Measurements from ENCODE around the gene HMGB4.

The HMGB4 gene

DNA sequence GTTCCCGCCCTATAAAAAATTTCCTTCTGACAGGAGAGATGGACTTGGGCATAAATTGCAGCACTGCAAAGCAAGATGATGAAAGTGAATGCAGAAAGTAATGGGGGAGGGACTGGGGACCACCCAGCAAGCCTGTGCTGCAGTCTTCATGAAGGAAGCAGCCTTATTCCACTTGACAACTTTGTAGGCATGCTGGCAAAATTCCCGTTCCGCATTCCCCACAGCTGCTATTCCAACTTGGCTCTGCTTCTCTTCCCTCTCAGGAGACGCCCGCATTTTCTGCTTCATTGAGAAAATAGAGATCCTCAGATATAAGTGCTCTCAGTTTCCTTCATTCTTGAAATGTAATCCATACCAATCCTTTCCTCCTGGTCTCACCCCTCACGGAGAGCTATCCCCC, 2.4 kb downstream of the HMGB4 start:
- TF ChIP-seq MYNN (tag by site-specific recombination; IDR thresholded peaks at IDR 0.05; ENCODE audit: borderline replicate concordance) (no peak), MEIS1 (CRISPR knock-in tag; IDR thresholded peaks at IDR 0.05; ENCODE audit: borderline replicate concordance) (no peak), ZNF521 (tag by site-specific recombination; IDR thresholded peaks at IDR 0.05) (no peak), ZNF19 (tag by site-specific recombination; IDR thresholded peaks at IDR 0.05; ENCODE audit: low read depth) (no peak), ZBTB20 (tag by site-specific recombination; IDR thresholded peaks at IDR 0.05) (no peak), ZNF658 (tag by site-specific recombination; IDR thresholded peaks at IDR 0.05) (no peak), ZNF660 (tag by site-specific recombination; IDR thresholded peaks at IDR 0.05) (no peak), ZNF391 (tag by site-specific recombination; IDR thresholded peaks at IDR 0.05; ENCODE audit: borderline replicate concordance, low read depth) (no peak), ZBTB48 (tag by site-specific recombination; IDR thresholded peaks at IDR 0.05) (no peak), ZNF843 (tag by site-specific recombination; IDR thresholded peaks at IDR 0.05) (no peak), ZNF121 (tag by site-specific recombination; IDR thresholded peaks at IDR 0.05) (no peak), ZNF202 (tag by site-specific recombination; IDR thresholded peaks at IDR 0.05; ENCODE audit: borderline replicate concordance) (no peak), ZNF677 (tag by site-specific recombination; IDR thresholded peaks at IDR 0.05) (no peak)
- TF ChIP-seq, protein P1, sequence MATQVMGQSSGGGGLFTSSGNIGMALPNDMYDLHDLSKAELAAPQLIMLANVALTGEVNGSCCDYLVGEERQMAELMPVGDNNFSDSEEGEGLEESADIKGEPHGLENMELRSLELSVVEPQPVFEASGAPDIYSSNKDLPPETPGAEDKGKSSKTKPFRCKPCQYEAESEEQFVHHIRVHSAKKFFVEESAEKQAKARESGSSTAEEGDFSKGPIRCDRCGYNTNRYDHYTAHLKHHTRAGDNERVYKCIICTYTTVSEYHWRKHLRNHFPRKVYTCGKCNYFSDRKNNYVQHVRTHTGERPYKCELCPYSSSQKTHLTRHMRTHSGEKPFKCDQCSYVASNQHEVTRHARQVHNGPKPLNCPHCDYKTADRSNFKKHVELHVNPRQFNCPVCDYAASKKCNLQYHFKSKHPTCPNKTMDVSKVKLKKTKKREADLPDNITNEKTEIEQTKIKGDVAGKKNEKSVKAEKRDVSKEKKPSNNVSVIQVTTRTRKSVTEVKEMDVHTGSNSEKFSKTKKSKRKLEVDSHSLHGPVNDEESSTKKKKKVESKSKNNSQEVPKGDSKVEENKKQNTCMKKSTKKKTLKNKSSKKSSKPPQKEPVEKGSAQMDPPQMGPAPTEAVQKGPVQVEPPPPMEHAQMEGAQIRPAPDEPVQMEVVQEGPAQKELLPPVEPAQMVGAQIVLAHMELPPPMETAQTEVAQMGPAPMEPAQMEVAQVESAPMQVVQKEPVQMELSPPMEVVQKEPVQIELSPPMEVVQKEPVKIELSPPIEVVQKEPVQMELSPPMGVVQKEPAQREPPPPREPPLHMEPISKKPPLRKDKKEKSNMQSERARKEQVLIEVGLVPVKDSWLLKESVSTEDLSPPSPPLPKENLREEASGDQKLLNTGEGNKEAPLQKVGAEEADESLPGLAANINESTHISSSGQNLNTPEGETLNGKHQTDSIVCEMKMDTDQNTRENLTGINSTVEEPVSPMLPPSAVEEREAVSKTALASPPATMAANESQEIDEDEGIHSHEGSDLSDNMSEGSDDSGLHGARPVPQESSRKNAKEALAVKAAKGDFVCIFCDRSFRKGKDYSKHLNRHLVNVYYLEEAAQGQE (tag by site-specific recombination; IDR thresholded peaks at IDR 0.05) = no peak
- TF ChIP-seq, protein P2, sequence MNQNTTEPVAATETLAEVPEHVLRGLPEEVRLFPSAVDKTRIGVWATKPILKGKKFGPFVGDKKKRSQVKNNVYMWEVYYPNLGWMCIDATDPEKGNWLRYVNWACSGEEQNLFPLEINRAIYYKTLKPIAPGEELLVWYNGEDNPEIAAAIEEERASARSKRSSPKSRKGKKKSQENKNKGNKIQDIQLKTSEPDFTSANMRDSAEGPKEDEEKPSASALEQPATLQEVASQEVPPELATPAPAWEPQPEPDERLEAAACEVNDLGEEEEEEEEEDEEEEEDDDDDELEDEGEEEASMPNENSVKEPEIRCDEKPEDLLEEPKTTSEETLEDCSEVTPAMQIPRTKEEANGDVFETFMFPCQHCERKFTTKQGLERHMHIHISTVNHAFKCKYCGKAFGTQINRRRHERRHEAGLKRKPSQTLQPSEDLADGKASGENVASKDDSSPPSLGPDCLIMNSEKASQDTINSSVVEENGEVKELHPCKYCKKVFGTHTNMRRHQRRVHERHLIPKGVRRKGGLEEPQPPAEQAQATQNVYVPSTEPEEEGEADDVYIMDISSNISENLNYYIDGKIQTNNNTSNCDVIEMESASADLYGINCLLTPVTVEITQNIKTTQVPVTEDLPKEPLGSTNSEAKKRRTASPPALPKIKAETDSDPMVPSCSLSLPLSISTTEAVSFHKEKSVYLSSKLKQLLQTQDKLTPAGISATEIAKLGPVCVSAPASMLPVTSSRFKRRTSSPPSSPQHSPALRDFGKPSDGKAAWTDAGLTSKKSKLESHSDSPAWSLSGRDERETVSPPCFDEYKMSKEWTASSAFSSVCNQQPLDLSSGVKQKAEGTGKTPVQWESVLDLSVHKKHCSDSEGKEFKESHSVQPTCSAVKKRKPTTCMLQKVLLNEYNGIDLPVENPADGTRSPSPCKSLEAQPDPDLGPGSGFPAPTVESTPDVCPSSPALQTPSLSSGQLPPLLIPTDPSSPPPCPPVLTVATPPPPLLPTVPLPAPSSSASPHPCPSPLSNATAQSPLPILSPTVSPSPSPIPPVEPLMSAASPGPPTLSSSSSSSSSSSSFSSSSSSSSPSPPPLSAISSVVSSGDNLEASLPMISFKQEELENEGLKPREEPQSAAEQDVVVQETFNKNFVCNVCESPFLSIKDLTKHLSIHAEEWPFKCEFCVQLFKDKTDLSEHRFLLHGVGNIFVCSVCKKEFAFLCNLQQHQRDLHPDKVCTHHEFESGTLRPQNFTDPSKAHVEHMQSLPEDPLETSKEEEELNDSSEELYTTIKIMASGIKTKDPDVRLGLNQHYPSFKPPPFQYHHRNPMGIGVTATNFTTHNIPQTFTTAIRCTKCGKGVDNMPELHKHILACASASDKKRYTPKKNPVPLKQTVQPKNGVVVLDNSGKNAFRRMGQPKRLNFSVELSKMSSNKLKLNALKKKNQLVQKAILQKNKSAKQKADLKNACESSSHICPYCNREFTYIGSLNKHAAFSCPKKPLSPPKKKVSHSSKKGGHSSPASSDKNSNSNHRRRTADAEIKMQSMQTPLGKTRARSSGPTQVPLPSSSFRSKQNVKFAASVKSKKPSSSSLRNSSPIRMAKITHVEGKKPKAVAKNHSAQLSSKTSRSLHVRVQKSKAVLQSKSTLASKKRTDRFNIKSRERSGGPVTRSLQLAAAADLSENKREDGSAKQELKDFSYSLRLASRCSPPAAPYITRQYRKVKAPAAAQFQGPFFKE (tag by site-specific recombination; IDR thresholded peaks at IDR 0.05; ENCODE audit: borderline replicate concordance) = no peak
- TF ChIP-seq, protein P3, sequence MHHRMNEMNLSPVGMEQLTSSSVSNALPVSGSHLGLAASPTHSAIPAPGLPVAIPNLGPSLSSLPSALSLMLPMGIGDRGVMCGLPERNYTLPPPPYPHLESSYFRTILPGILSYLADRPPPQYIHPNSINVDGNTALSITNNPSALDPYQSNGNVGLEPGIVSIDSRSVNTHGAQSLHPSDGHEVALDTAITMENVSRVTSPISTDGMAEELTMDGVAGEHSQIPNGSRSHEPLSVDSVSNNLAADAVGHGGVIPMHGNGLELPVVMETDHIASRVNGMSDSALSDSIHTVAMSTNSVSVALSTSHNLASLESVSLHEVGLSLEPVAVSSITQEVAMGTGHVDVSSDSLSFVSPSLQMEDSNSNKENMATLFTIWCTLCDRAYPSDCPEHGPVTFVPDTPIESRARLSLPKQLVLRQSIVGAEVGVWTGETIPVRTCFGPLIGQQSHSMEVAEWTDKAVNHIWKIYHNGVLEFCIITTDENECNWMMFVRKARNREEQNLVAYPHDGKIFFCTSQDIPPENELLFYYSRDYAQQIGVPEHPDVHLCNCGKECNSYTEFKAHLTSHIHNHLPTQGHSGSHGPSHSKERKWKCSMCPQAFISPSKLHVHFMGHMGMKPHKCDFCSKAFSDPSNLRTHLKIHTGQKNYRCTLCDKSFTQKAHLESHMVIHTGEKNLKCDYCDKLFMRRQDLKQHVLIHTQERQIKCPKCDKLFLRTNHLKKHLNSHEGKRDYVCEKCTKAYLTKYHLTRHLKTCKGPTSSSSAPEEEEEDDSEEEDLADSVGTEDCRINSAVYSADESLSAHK (tag by site-specific recombination; IDR thresholded peaks at IDR 0.05) = no peak
- TF ChIP-seq, protein P4, sequence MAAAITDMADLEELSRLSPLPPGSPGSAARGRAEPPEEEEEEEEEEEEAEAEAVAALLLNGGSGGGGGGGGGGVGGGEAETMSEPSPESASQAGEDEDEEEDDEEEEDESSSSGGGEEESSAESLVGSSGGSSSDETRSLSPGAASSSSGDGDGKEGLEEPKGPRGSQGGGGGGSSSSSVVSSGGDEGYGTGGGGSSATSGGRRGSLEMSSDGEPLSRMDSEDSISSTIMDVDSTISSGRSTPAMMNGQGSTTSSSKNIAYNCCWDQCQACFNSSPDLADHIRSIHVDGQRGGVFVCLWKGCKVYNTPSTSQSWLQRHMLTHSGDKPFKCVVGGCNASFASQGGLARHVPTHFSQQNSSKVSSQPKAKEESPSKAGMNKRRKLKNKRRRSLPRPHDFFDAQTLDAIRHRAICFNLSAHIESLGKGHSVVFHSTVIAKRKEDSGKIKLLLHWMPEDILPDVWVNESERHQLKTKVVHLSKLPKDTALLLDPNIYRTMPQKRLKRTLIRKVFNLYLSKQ (tag by site-specific recombination; IDR thresholded peaks at IDR 0.05; ENCODE audit: borderline replicate concordance) = no peak
- TF ChIP-seq, protein P5, sequence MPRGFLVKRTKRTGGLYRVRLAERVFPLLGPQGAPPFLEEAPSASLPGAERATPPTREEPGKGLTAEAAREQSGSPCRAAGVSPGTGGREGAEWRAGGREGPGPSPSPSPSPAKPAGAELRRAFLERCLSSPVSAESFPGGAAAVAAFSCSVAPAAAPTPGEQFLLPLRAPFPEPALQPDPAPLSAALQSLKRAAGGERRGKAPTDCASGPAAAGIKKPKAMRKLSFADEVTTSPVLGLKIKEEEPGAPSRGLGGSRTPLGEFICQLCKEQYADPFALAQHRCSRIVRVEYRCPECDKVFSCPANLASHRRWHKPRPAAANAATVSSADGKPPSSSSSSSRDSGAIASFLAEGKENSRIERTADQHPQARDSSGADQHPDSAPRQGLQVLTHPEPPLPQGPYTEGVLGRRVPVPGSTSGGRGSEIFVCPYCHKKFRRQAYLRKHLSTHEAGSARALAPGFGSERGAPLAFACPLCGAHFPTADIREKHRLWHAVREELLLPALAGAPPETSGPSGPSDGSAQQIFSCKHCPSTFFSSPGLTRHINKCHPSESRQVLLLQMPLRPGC (tag by site-specific recombination; IDR thresholded peaks at IDR 0.05) = no peak

More for the DNA sequence above, 2.4 kb downstream of the HMGB4 start:
- no peaks in the 10 kb centered on the region for H3K9me3 ChIP-seq (ENCODE audit: control insufficient read depth, insufficient read depth, low read depth, low read length)
- H3K36me3 ChIP-seq (ENCODE audit: control insufficient read depth in 2 of 2, insufficient read depth in 1 of 2, low read length in 2 of 2) = no peaks in the 10 kb centered on the region
- ChIA-PET POLR2A (no interaction called here), CTCF (interaction anchor here (0.7 kb wide), 1 partner anchor 10 kb away, joined by 3 read pairs; no protein-coding TSS in a partner anchor)
- no peak overlapping the region for H3K27ac ChIP-seq (ENCODE audit: extremely low read depth, low read depth, low read length)
- H3K4me3 ChIP-seq (ENCODE audit: low read depth, low read length) = no peak overlapping the region
- no peaks in the 10 kb centered on the region for H3K4me1 ChIP-seq (ENCODE audit: control insufficient read depth, insufficient read depth, low read length)

All from HEK293 (cell line).